ENCODE results near the gene ARID4A.

DNA sequence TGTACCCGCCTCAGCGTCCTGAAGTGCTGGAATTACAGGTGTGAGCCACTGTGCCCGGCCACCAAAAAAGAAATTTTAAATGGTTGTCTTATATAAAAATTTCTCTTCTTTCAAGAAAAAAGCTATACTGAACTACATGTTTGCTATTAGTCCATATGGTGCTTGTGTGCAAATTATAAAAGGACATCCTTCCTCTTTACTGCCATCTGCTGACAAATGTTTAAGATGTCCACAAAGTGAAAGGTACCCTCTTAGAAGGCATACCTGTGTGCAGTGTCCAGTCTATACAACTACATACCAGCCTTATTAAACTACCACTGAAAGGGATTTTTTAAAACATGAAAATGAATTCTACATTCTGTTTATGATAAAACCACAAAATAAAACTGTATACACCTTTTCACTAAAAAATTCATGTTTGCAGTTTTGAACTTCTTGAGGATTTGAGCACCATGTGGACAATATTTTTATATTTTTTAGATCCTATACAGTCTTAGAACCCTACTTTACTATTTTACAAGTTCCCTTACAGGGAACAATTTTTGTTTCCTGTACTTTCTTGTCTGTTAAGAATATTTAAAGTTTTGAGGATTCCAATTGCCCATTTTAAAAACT is 64.5 kb downstream of the ARID4A start:
- TF ChIP-seq, protein P1, sequence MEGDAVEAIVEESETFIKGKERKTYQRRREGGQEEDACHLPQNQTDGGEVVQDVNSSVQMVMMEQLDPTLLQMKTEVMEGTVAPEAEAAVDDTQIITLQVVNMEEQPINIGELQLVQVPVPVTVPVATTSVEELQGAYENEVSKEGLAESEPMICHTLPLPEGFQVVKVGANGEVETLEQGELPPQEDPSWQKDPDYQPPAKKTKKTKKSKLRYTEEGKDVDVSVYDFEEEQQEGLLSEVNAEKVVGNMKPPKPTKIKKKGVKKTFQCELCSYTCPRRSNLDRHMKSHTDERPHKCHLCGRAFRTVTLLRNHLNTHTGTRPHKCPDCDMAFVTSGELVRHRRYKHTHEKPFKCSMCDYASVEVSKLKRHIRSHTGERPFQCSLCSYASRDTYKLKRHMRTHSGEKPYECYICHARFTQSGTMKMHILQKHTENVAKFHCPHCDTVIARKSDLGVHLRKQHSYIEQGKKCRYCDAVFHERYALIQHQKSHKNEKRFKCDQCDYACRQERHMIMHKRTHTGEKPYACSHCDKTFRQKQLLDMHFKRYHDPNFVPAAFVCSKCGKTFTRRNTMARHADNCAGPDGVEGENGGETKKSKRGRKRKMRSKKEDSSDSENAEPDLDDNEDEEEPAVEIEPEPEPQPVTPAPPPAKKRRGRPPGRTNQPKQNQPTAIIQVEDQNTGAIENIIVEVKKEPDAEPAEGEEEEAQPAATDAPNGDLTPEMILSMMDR (IDR thresholded peaks at IDR 0.05): peak in 2 of 4 experiments; percentile 14 to 37
- no peak for TF ChIP-seq POLR2AphosphoS5 (IDR thresholded peaks at IDR 0.05)

Measured in gastroesophageal sphincter (tissue), 3 donors.